Heart left ventricle (tissue), 16 donors: ENCODE data around the gene SYNPO2. TPM values are rescaled to one million over a fixed set of nuclear protein-coding genes. Genes with fewer than 3 reads are reported as not detected.

Experiments
- ATAC-seq, 4 donors: fragments of 200-7000 bp; cut with Tn5 transposase; one replicate each; pipeline ENCODE4 v1.9.1; 2020 to 2022; ENCODE audit warnings: moderate library complexity in 4 of 4, mild to moderate bottlenecking in 3 of 4, moderate number of reproducible peaks in 1 of 4
- DNase-seq, 5 donors: peaks; one replicate each; pipeline ENCODE4 v3.0.0-alpha.2; 2020
- H3K27ac ChIP-seq, 12 donors: fragments of 200-600 bp; sonication (generic) in 4 of 12; one replicate each; pipeline versions ENCODE4 v1.5.0 to v1.8.0; 2016 to 2022; ENCODE audit warnings: mild to moderate bottlenecking in 2 of 12
- H3K27me3 ChIP-seq, 9 donors: fragments of 200-600 bp; sonication (generic) in 2 of 9; one replicate each; pipeline versions ENCODE4 v1.5.1 to v1.8.0; 2016 to 2022; ENCODE audit warnings: mild to moderate bottlenecking in 3 of 9
- H3K36me3 ChIP-seq, 9 donors: fragments of 200-600 bp; sonication (generic) in 2 of 9; one replicate each; pipeline versions ENCODE4 v1.5.0 to v1.8.0; 2018 to 2022; ENCODE audit warnings: mild to moderate bottlenecking in 2 of 9
- H3K4me1 ChIP-seq, 12 donors: fragments of 200-600 bp; sonication (generic) in 4 of 12; one replicate each; pipeline versions ENCODE4 v1.5.0 to v1.8.0; 2016 to 2022; ENCODE audit warnings: mild to moderate bottlenecking in 3 of 12
- H3K4me3 ChIP-seq, 12 donors: fragments of 200-600 bp; sonication (generic) in 4 of 12; one replicate each; pipeline versions ENCODE4 v1.5.0 to v1.8.0; 2017 to 2022; ENCODE audit warnings: mild to moderate bottlenecking in 9 of 12, moderate library complexity in 4 of 12
- H3K9me3 ChIP-seq, 12 donors: fragments of 200-600 bp; sonication (generic) in 4 of 12; one replicate each; pipeline versions ENCODE4 v1.5.0 to v1.8.0; 2016 to 2022; ENCODE audit warnings: mild to moderate bottlenecking in 1 of 12
- CTCF ChIP-seq, 12 donors: fragments of 200-600 bp; sonication (generic) in 4 of 12; IDR thresholded peaks; one replicate each; pipeline versions ENCODE4 v1.5.0 to v1.8.0; 2018 to 2022; ENCODE audit warnings: antibody characterized with exemption in 12 of 12, mild to moderate bottlenecking in 5 of 12
- POLR2A ChIP-seq, 2 donors: fragments of 450-650 bp; IDR thresholded peaks; one replicate each; pipeline ENCODE4 v1.6.1; 2017; ENCODE audit warnings: antibody characterized with exemption in 2 of 2, mild to moderate bottlenecking in 2 of 2, moderate library complexity in 2 of 2
- WGBS, 4 donors: extraction: QIAGEN DNeasy Blood & Tissue Kit in 2 of 4; methylation state at CpG; one replicate each; pipeline versions ENCODE4 v1.1.5 to v1.1.7; 2013 to 2018; 5-methylcytosine and 5-hydroxymethylcytosine counted together
- intact Hi-C, 10 donors: fragments of 100-400 bp; cut with DNase I; formaldehyde crosslinking; loops; one replicate each; pipeline versions ENCODE4 v1.11.1 to v1.14.2; 2022
- polyA plus RNA-seq, 2 donors: library from polyadenylated mRNA; stranded (reverse); fragments of 200-250 nt; gene quantifications; one replicate each; pipeline ENCODE4 v1.2.3, GENCODE V29; 2013
- total RNA-seq, 9 donors: library from RNA; depleted of rRNA in 2 of 9; stranded (reverse); fragments of >200 nt in 2 of 9; fragmentation: NEBNext Ultra II Directional in 3 of 9; extraction: Animal tissue kit (Norgen Biotek cat#: 25700) in 3 of 9; gene quantifications; one replicate each; pipeline versions ENCODE4 v1.1.0 to v1.2.4, GENCODE V29; 2016 to 2023
- donor health status: ischemic (EF 13 %, LVEDD 7.1; RV severe dilation, severe dysfunction).
- donor health status: healthy with polysubstance abuse.
- donor health status: DM: no; HTN: yes; CAD: no.
- donor health status: DM: no; HTN: no; CAD: no.
- donor health status: ischemic (EF 25% LVEDD 6.9; RV normal size, moderate dysfunction).
- donor health status: ischemic (EF 25% LVEDD 5.7; RV mildly dilated, moderate dysfunction).
- donor health status: healthy.
- donor health status: DM: yes; HTN: yes; CAD: no.
- donor health status: ischemic (EF 35%, LVEDD 5.7; RV mildly dilated, moderate dysfunction).
- donor health status: nonischemic (EF 11% LVEDD 7.7; RV severe dilation, severe dysfunction).
- donor health status: DM: yes; HTN: yes; CAD: no.
- donor health status: PGD.
- donor health status: ischemic (EF 29% LVEDD 5.4; RV normal size, mild dysfunction).
- donor health status: nonischemic (EF 23%, LVEDD 6.1; RV moderate dilation, normal function).

The SYNPO2 gene
- total and polyA plus RNA-seq, 11 donors, result 31.2 to 290 (median 231) TPM

- peak overlapping the region in 3 of 12 donors; percentile 72 to 81 (median 75) for H3K27ac ChIP-seq
- no peaks in the 10 kb centered on the region for H3K9me3 ChIP-seq
- no peaks in the 10 kb centered on the region for H3K36me3 ChIP-seq
- no peak for TF ChIP-seq POLR2A (IDR thresholded peaks at IDR 0.05)
- TF ChIP-seq CTCF (IDR thresholded peaks at IDR 0.05), result no peak
- no peak overlapping the region for H3K4me3 ChIP-seq
- DNase-seq (no peak), ATAC-seq (no peak)
- peaks cover 0 to 47% (median 26%) of the 10 kb centered on the region in 12 donors for H3K4me1 ChIP-seq
- intact Hi-C loops, result loop anchor here in 8 of 10 donors (5.0 to 10.0 kb wide), 9 partner anchors 34 to 294 kb away; partner anchors contain the start of genes MYOZ2 (in 6 of the 8) and USP53 (in 2 of the 8)
- H3K27me3 ChIP-seq, result no peaks in the 10 kb centered on the region
Measured at GRCh38 chr4:119048446-119048845, 159.8 kb downstream of the SYNPO2 start.

- Histone ChIP-seq H3K9me3 (no peaks in the 10 kb centered on the region), H3K27me3 (no peaks in the 10 kb centered on the region), H3K4me1 (peaks cover 0 to 49% (median 28%) of the 10 kb centered on the region in 12 donors), H3K4me3 (no peak overlapping the region), H3K27ac (no peak overlapping the region), H3K36me3 (no peaks in the 10 kb centered on the region)
- no peak for TF ChIP-seq POLR2A (IDR thresholded peaks at IDR 0.05)
- no peak for TF ChIP-seq CTCF (IDR thresholded peaks at IDR 0.05)
- intact Hi-C loops, result loop anchor here in 8 of 10 donors (5.0 to 10.0 kb wide), 9 partner anchors 33 to 295 kb away; partner anchors contain the start of genes MYOZ2 (in 6 of the 8) and USP53 (in 2 of the 8)
- no peak for DNase-seq
- 90 to 98% (median 92%) methylated on average over 2 of the region's 2 CpGs for WGBS, 4 donors
- no peak for ATAC-seq
Measured at GRCh38 chr4:119049342-119049741, 160.7 kb downstream of the SYNPO2 start.

- Histone ChIP-seq H3K27ac (no peak overlapping the region), H3K9me3 (no peaks in the 10 kb centered on the region), H3K27me3 (no peaks in the 10 kb centered on the region), H3K4me3 (no peak overlapping the region), H3K4me1 (peaks cover 0 to 37% (median 16%) of the 10 kb centered on the region in 12 donors), H3K36me3 (no peaks in the 10 kb centered on the region)
- ATAC-seq (no peak), DNase-seq (no peak)
- no peak for TF ChIP-seq CTCF (IDR thresholded peaks at IDR 0.05)
- TF ChIP-seq POLR2A (IDR thresholded peaks at IDR 0.05), result no peak
- intact Hi-C loops, result loop anchor here in 1 of 10 donors (5.0 kb wide), 1 partner anchor 47 kb away; no protein-coding TSS in a partner anchor
- WGBS, 4 donors, result 83 to 93% (median 90%) methylated on average over 7 of the region's 7 CpGs
Measured at GRCh38 chr4:119050527-119051090, 162.0 kb downstream of the SYNPO2 start.

- Histone ChIP-seq H3K9me3 (no peaks in the 10 kb centered on the region), H3K27ac (peak overlapping the region in 8 of 12 donors; percentile 15 to 64 (median 54)), H3K36me3 (peaks cover 0 to 8% (median 0%) of the 10 kb centered on the region in 9 donors), H3K4me1 (peaks cover 0 to 27% (median 5%) of the 10 kb centered on the region in 12 donors), H3K4me3 (no peak overlapping the region), H3K27me3 (no peaks in the 10 kb centered on the region)
- intact Hi-C loops, result loop anchor here in 1 of 10 donors (5.0 kb wide), 1 partner anchor 44 kb away; no protein-coding TSS in a partner anchor
- WGBS, 4 donors, result 53 to 71% (median 67%) methylated on average over 2 of the region's 2 CpGs
- TF ChIP-seq POLR2A (IDR thresholded peaks at IDR 0.05), result no peak
- TF ChIP-seq CTCF (IDR thresholded peaks at IDR 0.05), result no peak
- DNase-seq (no peak), ATAC-seq (peak in 1 of 4 donors; percentile 39)
Measured at GRCh38 chr4:119053245-119053644, 164.6 kb downstream of the SYNPO2 start.
